ENCODE data around the gene SLC5A9. TPM values are rescaled to one million over a fixed set of nuclear protein-coding genes. Genes with fewer than 3 reads are reported as not detected.

SLC5A9 gene
- total and polyA plus RNA-seq, 2 experiments from 2014 or later, result not detected

DNA sequence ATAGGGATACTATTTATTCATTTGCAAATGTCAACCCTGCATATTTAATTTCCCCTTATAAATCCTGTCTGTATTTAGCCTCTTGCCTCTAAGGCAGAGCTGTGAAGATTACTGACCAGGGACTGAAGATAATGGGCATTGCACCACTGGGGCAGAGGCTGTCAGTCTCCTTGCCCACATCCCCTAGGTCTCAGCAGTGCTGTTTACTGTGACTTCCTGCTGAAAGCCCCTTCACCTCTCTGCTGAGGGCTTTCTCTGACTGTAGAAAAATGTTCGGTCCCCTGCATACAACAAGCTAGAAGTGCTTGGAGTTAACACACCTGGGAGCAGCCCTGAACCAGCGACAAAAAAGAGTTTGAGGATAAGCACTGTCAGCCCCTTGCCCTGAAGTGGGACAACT, 28.8 kb downstream of the SLC5A9 start:
- H3K9me3 ChIP-seq (ENCODE audit: low read depth), result no peaks in the 10 kb centered on the region
- H2AFZ ChIP-seq, result no peak overlapping the region
- no peaks in the 10 kb centered on the region for H3K79me2 ChIP-seq (ENCODE audit: insufficient read depth)
- in situ Hi-C loops (cut with MboI), result no loop called here
- TF ChIP-seq EZH2phosphoT487 (IDR thresholded peaks at IDR 0.05; ENCODE audit: insufficient read depth, low read depth), result no peak
- H3K9ac ChIP-seq, result no peak overlapping the region
- no peaks in the 10 kb centered on the region for H3F3A ChIP-seq (ENCODE audit: insufficient read depth)
- no peak for DNase-seq
- H3K9me2 ChIP-seq (ENCODE audit: insufficient read depth), result no peaks in the 10 kb centered on the region
- 52 to 56% methylated on average over 2 of the region's 2 CpGs for WGBS, 2 experiments (ENCODE audit: low coverage in 1 of 2, low lambda C conversion rate in 2 of 2, missing lambda C conversion rate in 2 of 2)
- H3K27me3 ChIP-seq (replicated peaks; ENCODE audit: insufficient read depth), result no peaks in the 10 kb centered on the region
- H3K27ac ChIP-seq, result no peak overlapping the region
- H3K4me2 ChIP-seq (ENCODE audit: unreplicated experiment), result no peak overlapping the region
- H3K4me3 ChIP-seq, result no peak overlapping the region
- no peaks in the 10 kb centered on the region for H4K20me1 ChIP-seq (ENCODE audit: insufficient read depth)
- H3K4me1 ChIP-seq (ENCODE audit: insufficient read depth), result no peaks in the 10 kb centered on the region
- no peaks in the 10 kb centered on the region for H3K36me3 ChIP-seq (ENCODE audit: low read depth)

DNA sequence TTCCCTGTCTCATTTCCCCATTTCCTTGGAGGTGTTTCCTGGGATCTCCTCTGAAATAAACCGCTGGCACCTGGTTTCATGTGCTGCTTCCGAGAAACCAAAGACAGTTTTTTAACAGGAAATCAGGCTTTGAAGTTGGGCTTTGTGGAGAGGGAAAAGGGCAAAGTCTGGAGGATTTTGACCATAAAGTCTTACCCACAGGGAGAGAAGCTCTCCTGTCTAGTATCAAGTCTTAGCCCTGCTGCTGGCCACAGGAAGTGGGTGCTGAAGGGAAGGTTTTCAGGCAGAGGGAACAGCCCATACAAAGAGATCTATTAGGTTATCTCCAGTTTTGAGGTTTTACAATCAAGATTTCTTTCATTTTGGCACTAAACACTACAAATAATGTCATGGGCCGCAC, 29.3 kb downstream of the SLC5A9 start:
- Histone ChIP-seq H3K27ac (no peak overlapping the region), H3K9ac (no peak overlapping the region), H3K4me2 (ENCODE audit: unreplicated experiment) (no peak overlapping the region), H3K4me1 (ENCODE audit: insufficient read depth) (no peaks in the 10 kb centered on the region), H2AFZ (no peak overlapping the region), H3K36me3 (ENCODE audit: low read depth) (no peaks in the 10 kb centered on the region), H3K27me3 (replicated peaks; ENCODE audit: insufficient read depth) (no peaks in the 10 kb centered on the region), H4K20me1 (ENCODE audit: insufficient read depth) (no peaks in the 10 kb centered on the region), H3K4me3 (no peak overlapping the region), H3F3A (ENCODE audit: insufficient read depth) (no peaks in the 10 kb centered on the region), H3K9me2 (ENCODE audit: insufficient read depth) (no peaks in the 10 kb centered on the region), H3K79me2 (ENCODE audit: insufficient read depth) (no peaks in the 10 kb centered on the region), H3K9me3 (ENCODE audit: low read depth) (no peaks in the 10 kb centered on the region)
- 71% methylated on average over 3 of the region's 3 CpGs for WGBS, 2 experiments (ENCODE audit: low coverage in 1 of 2, low lambda C conversion rate in 2 of 2, missing lambda C conversion rate in 2 of 2)
- in situ Hi-C loops (cut with MboI), result no loop called here
- DNase-seq, result no peak
- TF ChIP-seq EZH2 (IDR thresholded peaks at IDR 0.05; ENCODE audit: insufficient read depth, poor library complexity, severe bottlenecking), result no peak
- TF ChIP-seq EZH2phosphoT487 (IDR thresholded peaks at IDR 0.05; ENCODE audit: insufficient read depth, low read depth), result no peak

DNA sequence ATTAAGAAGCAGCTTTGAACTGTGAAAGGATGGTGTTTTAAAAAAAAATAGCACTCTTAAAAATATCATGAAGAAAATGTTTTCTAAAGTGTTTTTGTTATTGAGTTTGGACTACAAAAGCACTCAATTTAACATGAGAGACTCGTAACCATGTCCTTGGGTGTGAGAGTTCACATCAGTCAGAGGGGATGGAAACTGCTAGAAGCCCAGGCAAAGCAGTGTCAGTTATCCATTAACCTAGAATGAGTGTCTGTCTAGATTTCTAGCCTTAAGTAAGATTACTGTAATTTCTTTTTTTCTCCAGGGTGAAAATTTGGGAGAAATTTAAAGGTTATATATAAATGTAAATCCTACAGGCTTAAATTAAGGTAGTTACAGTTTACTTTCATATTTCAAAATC, 31.7 kb downstream of the SLC5A9 start:
- H3K4me1 ChIP-seq (ENCODE audit: insufficient read depth), result no peaks in the 10 kb centered on the region
- no peak overlapping the region for H3K9ac ChIP-seq
- H3K4me2 ChIP-seq (ENCODE audit: unreplicated experiment), result no peak overlapping the region
- no peak overlapping the region for H3K4me3 ChIP-seq
- H3F3A ChIP-seq (ENCODE audit: insufficient read depth), result no peaks in the 10 kb centered on the region
- no peak for DNase-seq
- H3K79me2 ChIP-seq (ENCODE audit: insufficient read depth), result no peaks in the 10 kb centered on the region
- no peak for TF ChIP-seq EZH2phosphoT487 (IDR thresholded peaks at IDR 0.05; ENCODE audit: insufficient read depth, low read depth)
- no peak for TF ChIP-seq EZH2 (IDR thresholded peaks at IDR 0.05; ENCODE audit: insufficient read depth, poor library complexity, severe bottlenecking)
- H3K36me3 ChIP-seq (ENCODE audit: low read depth), result no peaks in the 10 kb centered on the region
- no peaks in the 10 kb centered on the region for H3K9me2 ChIP-seq (ENCODE audit: insufficient read depth)
- H3K9me3 ChIP-seq (ENCODE audit: low read depth), result no peaks in the 10 kb centered on the region
- no peak overlapping the region for H3K27ac ChIP-seq
- WGBS, 2 experiments (ENCODE audit: low coverage in 1 of 2, low lambda C conversion rate in 2 of 2, missing lambda C conversion rate in 2 of 2), result 4 to 21% methylated on average over 1 of the region's 1 CpG
- in situ Hi-C loops (cut with MboI), result no loop called here
- H3K27me3 ChIP-seq (replicated peaks; ENCODE audit: insufficient read depth), result no peaks in the 10 kb centered on the region
- H2AFZ ChIP-seq, result no peak overlapping the region
- H4K20me1 ChIP-seq (ENCODE audit: insufficient read depth), result no peaks in the 10 kb centered on the region

DNA sequence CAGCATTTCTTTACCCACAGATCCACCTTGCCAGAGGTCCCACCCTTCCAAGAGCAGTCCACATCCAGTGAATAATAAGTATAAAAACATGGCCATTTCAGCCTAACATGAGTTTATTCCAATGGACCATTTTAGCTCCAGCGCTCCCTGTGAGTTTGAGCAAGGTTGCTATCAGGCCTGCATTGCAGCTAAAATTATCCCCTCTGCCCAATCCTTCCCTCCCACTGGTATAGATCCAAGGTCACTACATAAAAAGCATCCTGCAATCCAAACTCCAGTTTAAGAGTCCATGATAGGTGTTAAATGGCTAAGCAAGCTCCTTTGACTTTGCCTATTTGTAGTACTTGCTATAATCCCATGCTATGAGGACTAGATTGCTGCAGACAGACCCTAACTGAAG, 35.6 kb downstream of the SLC5A9 start:
- TF ChIP-seq EZH2 (IDR thresholded peaks at IDR 0.05; ENCODE audit: insufficient read depth, poor library complexity, severe bottlenecking) (no peak), EZH2phosphoT487 (IDR thresholded peaks at IDR 0.05; ENCODE audit: insufficient read depth, low read depth) (no peak)
- WGBS, 2 experiments (ENCODE audit: low coverage in 1 of 2, low lambda C conversion rate in 2 of 2, missing lambda C conversion rate in 2 of 2), result 73 to 78% methylated on average over 1 of the region's 1 CpG
- in situ Hi-C loops (cut with MboI), result no loop called here

DNA sequence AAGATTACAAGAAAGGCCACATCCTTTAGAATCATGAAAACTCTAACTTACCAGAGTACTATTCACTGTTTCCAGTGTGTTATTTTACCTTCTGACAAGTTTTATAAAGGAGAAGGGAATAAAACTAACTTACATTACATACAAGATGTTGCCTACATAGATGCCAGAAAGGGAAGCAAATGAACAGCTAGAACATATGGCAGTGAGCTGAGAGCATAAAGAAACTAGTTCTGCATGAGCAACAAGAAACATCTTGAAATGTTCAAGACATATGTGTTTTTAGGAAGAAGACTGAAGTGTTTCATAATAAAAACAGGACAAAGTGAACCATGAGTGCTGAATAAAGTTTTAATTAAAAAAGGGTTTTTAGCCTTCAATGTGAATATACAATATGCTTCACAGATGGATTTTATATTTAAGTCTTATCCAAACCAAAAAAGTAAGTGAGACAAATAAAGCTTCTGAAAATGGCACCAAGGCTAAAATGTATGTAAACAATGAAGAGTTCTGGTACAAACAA, 39.4 kb downstream of the SLC5A9 start:
- Histone ChIP-seq H3K36me3 (ENCODE audit: low read depth) (no peaks in the 10 kb centered on the region), H3K9me2 (ENCODE audit: insufficient read depth) (no peaks in the 10 kb centered on the region), H3K27me3 (replicated peaks; ENCODE audit: insufficient read depth) (no peaks in the 10 kb centered on the region), H3K9me3 (ENCODE audit: low read depth) (no peaks in the 10 kb centered on the region), H3K27ac (no peak overlapping the region), H3K4me2 (ENCODE audit: unreplicated experiment) (no peak overlapping the region), H3K4me3 (no peak overlapping the region), H3K9ac (no peak overlapping the region), H3K4me1 (ENCODE audit: insufficient read depth) (no peaks in the 10 kb centered on the region), H4K20me1 (ENCODE audit: insufficient read depth) (no peaks in the 10 kb centered on the region), H3K79me2 (ENCODE audit: insufficient read depth) (no peaks in the 10 kb centered on the region), H3F3A (ENCODE audit: insufficient read depth) (no peaks in the 10 kb centered on the region), H2AFZ (no peak overlapping the region)
- in situ Hi-C loops (cut with MboI), result no loop called here
- no peak for DNase-seq
- TF ChIP-seq EZH2phosphoT487 (IDR thresholded peaks at IDR 0.05; ENCODE audit: insufficient read depth, low read depth) (no peak), EZH2 (IDR thresholded peaks at IDR 0.05; ENCODE audit: insufficient read depth, poor library complexity, severe bottlenecking) (no peak)

More for the DNA sequence above, 35.6 kb downstream of the SLC5A9 start:
- Histone ChIP-seq H3K27ac (no peak overlapping the region), H3K9me3 (ENCODE audit: low read depth) (no peaks in the 10 kb centered on the region), H3F3A (ENCODE audit: insufficient read depth) (no peaks in the 10 kb centered on the region), H3K4me2 (ENCODE audit: unreplicated experiment) (no peak overlapping the region), H3K36me3 (ENCODE audit: low read depth) (no peaks in the 10 kb centered on the region), H3K9ac (no peak overlapping the region), H3K4me3 (no peak overlapping the region), H4K20me1 (ENCODE audit: insufficient read depth) (no peaks in the 10 kb centered on the region), H3K79me2 (ENCODE audit: insufficient read depth) (no peaks in the 10 kb centered on the region), H3K4me1 (ENCODE audit: insufficient read depth) (no peaks in the 10 kb centered on the region), H3K27me3 (replicated peaks; ENCODE audit: insufficient read depth) (no peaks in the 10 kb centered on the region), H2AFZ (no peak overlapping the region), H3K9me2 (ENCODE audit: insufficient read depth) (no peaks in the 10 kb centered on the region)
- no peak for DNase-seq

All from GM23248 (cell line).